ENCODE results near the gene TEX10.

TEX10 gene

DNA sequence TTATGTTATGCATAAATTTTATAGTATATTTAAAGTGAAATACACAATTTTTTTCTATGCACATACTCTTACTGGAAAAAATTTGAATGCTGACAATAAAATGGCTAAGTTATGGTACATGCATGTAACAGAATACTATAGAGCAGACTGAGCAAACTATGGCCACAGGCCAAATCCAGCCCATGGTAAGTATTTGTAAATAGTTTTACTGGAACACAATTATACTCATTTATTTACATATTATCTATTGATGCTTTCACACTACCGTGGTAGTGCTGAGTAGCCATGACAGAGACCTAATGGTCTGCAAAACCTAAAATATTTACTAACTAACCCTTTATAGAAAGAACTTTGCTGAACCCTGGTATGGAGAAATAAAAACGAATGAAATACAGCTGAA is 45.7 kb downstream of the TEX10 start:
- TF ChIP-seq, protein P1, sequence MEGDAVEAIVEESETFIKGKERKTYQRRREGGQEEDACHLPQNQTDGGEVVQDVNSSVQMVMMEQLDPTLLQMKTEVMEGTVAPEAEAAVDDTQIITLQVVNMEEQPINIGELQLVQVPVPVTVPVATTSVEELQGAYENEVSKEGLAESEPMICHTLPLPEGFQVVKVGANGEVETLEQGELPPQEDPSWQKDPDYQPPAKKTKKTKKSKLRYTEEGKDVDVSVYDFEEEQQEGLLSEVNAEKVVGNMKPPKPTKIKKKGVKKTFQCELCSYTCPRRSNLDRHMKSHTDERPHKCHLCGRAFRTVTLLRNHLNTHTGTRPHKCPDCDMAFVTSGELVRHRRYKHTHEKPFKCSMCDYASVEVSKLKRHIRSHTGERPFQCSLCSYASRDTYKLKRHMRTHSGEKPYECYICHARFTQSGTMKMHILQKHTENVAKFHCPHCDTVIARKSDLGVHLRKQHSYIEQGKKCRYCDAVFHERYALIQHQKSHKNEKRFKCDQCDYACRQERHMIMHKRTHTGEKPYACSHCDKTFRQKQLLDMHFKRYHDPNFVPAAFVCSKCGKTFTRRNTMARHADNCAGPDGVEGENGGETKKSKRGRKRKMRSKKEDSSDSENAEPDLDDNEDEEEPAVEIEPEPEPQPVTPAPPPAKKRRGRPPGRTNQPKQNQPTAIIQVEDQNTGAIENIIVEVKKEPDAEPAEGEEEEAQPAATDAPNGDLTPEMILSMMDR (IDR thresholded peaks at IDR 0.05; ENCODE audit: control extremely low read depth, extremely low read depth, low read depth, missing control alignments): no peak
- ChIA-PET CTCF (no interaction called here), POLR2A (no interaction called here)
- DNase-seq (ENCODE audit: extremely low spot score): no peak

DNA sequence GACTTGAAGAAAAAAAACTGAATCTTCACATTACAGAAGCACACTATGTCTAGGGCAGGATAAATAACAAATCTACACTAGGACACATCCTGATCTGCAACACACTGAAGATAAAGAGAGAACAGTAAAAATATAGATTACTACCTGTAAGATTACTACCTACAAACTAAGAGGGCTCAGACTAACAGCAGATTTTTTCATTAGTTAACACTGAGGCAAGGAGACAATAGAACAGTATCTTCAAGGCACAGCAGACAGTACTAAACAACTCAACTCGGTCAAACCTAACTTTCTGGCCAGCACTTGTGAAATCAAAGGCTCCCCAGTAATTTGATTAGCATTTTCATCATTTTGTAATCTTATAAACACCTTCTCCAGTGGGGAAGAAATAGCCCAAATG is 46.5 kb downstream of the TEX10 start:
- POLR2A ChIA-PET: no interaction called here
- CTCF ChIA-PET: interaction anchor here (0.8 to 1.7 kb wide), 3 partner anchors 17 to 31 kb away, joined by 3 to 7 read pairs (median 3); no protein-coding TSS in a partner anchor
- DNase-seq (ENCODE audit: extremely low spot score): no peak
- TF ChIP-seq, protein P1 (IDR thresholded peaks at IDR 0.05; ENCODE audit: control extremely low read depth, extremely low read depth, low read depth, missing control alignments): no peak

DNA sequence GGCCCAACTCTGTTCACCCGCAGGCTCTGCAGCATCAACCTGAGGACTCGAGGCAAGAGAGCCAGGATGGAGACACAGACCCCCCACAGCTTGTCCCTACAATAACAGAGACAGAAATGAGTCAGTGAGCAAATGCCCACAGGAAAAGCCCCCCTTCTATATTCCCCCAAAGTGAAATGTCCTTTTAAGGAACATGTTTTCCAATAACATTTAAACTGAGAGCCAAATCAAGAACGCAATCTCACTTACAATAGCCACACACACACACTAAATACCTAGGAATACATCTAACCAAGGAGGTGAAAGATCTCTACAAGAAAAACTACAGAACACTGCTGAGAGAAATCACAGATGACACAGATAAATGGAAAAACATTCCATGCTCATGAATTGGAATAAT is 49.0 kb downstream of the TEX10 start:
- TF ChIP-seq, protein P1 (IDR thresholded peaks at IDR 0.05; ENCODE audit: control extremely low read depth, extremely low read depth, low read depth, missing control alignments): no peak
- DNase-seq (ENCODE audit: extremely low spot score): no peak
- CTCF ChIA-PET: no interaction called here
- POLR2A ChIA-PET: no interaction called here

DNA sequence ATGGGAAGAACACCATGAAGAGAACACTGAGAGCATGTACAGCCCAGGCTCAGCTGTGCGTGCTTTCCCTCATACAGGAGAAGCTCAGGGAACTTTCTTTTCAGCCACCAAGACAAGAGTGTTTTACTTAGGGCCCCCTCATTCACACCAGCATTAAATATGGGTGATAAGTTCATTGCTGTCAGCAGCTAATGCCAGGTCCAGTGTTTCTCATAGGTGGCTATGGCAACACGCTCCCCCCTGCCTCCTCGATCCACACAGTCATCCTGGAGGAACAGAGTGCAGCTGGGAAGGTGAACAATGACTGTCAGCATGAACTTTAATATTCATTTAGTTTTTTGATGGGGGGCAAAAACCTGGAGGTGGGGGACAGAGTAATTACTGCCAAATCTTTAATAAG is 54.4 kb downstream of the TEX10 start:
- ChIA-PET POLR2A (no interaction called here), CTCF (interaction anchor here (0.8 kb wide), 1 partner anchor 8 kb away, joined by 3 read pairs; no protein-coding TSS in a partner anchor)
- TF ChIP-seq, protein P1 (IDR thresholded peaks at IDR 0.05; ENCODE audit: control extremely low read depth, extremely low read depth, low read depth, missing control alignments): no peak
- DNase-seq (ENCODE audit: extremely low spot score): no peak

DNA sequence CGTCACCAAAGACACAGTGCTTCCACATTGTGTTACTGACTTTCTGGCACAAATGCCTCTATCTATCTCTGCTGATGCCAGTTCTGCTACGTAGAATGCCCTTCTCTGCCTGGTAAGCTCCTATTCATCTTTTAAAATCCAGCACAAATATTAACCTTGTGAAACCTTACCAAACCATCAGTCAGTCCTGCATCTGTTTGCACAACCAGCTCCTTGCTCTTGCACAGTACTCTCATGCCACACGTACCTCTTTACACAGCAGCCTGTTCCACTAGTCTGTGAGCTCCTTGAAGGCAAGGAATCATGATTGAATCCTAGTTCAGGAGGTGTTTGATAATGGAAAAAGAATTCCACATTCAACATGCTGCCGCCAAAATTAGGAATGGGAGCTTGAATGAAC is 56.3 kb downstream of the TEX10 start:
- CTCF ChIA-PET: interaction anchor here (1.0 to 1.6 kb wide), 6 partner anchors 8 to 1146 kb away, joined by 3 to 6 read pairs (median 3); no protein-coding TSS in a partner anchor
- POLR2A ChIA-PET: no interaction called here
- no peak for DNase-seq (ENCODE audit: extremely low spot score)
- TF ChIP-seq, protein P1 (IDR thresholded peaks at IDR 0.05; ENCODE audit: control extremely low read depth, extremely low read depth, low read depth, missing control alignments): no peak

DNA sequence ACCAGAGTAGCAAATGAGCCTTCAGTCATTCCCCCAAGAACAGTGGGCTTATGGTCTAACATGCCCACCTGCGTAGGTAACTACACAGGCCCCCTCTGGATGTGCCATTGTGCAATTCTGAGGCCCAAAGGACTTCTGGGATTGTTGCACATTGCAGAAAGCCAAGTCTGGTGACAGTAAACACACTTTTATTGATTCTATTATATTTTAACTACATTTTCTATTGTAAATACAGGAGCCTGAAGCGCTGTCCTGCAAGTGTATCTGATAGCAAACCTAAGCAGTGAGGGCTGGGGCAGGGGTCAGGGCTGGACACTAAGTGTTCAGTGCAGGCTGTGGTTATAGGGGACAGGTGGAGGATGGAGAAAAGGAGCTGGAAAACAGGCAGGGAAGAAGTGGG is 57.5 kb downstream of the TEX10 start:
- CTCF ChIA-PET: interaction anchor here (1.5 kb wide), 1 partner anchor 9 kb away, joined by 6 read pairs; no protein-coding TSS in a partner anchor
- POLR2A ChIA-PET: no interaction called here
- DNase-seq (ENCODE audit: extremely low spot score): no peak
- TF ChIP-seq, protein P1 (IDR thresholded peaks at IDR 0.05; ENCODE audit: control extremely low read depth, extremely low read depth, low read depth, missing control alignments): no peak

DNA sequence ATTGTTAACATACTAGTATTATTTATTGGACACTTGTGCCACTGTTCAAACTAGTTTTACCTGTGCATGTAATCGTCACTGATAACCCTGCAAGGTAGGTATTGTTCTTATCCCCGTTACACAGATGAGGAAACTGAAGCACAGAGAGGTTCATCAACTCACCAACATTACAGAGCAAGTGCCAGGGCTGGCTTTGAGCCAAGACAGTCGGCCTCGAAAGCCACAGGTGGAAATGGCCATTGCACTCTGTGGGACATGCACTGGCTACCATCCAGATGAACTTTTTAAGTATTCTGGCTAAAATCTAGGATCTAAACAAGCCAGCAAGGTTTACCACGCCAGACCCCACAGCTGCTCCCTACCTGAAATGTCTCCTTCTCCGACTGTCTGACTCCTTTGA is 57.9 kb downstream of the TEX10 start:
- CTCF ChIA-PET: no interaction called here
- TF ChIP-seq, protein P1 (IDR thresholded peaks at IDR 0.05; ENCODE audit: control extremely low read depth, extremely low read depth, low read depth, missing control alignments): no peak
- no peak for DNase-seq (ENCODE audit: extremely low spot score)
- POLR2A ChIA-PET: no interaction called here
